Activated CD4-positive, alpha-beta memory T cell treated with anti-CD3 and anti-CD28 coated beads, Interleukin-2, amount 10 ng/mL, durations not matched to agents 7 days and 5 days (primary cell): ENCODE results near the gene TANGO2. TPM values are rescaled to one million over a fixed set of nuclear protein-coding genes. Genes with fewer than 3 reads are reported as not detected.
"Not testable (repeated sequence)": the region's sequence is repeated elsewhere in the genome, so short reads cannot be mapped to it uniquely, and the experiment has no call there.

Experiments
- CTCF ChIA-PET: fragments of 350-600 bp; sonication (Branson Sonifier 250); formaldehyde crosslinking; loops from one replicate; lab custom pipeline; 2021; ENCODE audit warnings: antibody characterized with exemption, inconsistent platforms; lab: Charles Lee
- POLR2A ChIA-PET: fragments of 350-600 bp; sonication (Branson Sonifier 250); formaldehyde crosslinking; loops from one replicate; lab custom pipeline; 2021; ENCODE audit warnings: antibody characterized with exemption; lab: Charles Lee
- DNase-seq: peaks from one replicate; pipeline ENCODE4 v3.0.0-alpha.2; 2020
- H3K27ac Mint-ChIP-seq: one replicate; pipeline ENCODE4 v1.8.0; 2021; ENCODE audit warnings: mild to moderate bottlenecking, mixed read lengths
- H3K27me3 Mint-ChIP-seq: one replicate; pipeline ENCODE4 v1.8.0; 2021; ENCODE audit warnings: mixed read lengths
- H3K36me3 Mint-ChIP-seq: one replicate; pipeline ENCODE4 v1.8.0; 2021; ENCODE audit warnings: low read depth, mixed read lengths
- H3K4me1 Mint-ChIP-seq: one replicate; pipeline ENCODE4 v1.8.0; 2021; ENCODE audit warnings: mixed read lengths
- H3K4me3 Mint-ChIP-seq: one replicate; pipeline ENCODE4 v1.8.0; 2021; ENCODE audit warnings: mild to moderate bottlenecking, mixed read lengths
- H3K9me3 Mint-ChIP-seq: one replicate; pipeline ENCODE4 v1.8.0; 2021; ENCODE audit warnings: mixed read lengths
- total RNA-seq, 2 experiments: library from RNA; stranded (reverse); gene quantifications; one replicate each; pipeline ENCODE4 v1.2.3, GENCODE V29; 2021

The TANGO2 gene
- total RNA-seq, 2 experiments from 2014 or later, result 39.1 to 44.5 TPM

- Mint-ChIP-seq H3K4me3 (no peak overlapping the region), H3K27me3 (no peaks in the 10 kb centered on the region), H3K36me3 (peaks cover 21% of the 10 kb centered on the region), H3K9me3 (no peaks in the 10 kb centered on the region), H3K27ac (no peak overlapping the region), H3K4me1 (peaks cover 10% of the 10 kb centered on the region)
- CTCF ChIA-PET, result interaction anchor here (0.7 to 1.1 kb wide), 2 partner anchors 9 to 106 kb away, joined by 3 to 4 read pairs; no protein-coding TSS in a partner anchor
- POLR2A ChIA-PET, result no interaction called here
- DNase-seq, result no peak
Measured at GRCh38 chr22:20058989-20059770, 38.3 kb downstream of the TANGO2 start.

- peaks cover 10% of the 10 kb centered on the region for H3K4me1 Mint-ChIP-seq
- POLR2A ChIA-PET, result no interaction called here
- no peaks in the 10 kb centered on the region for H3K9me3 Mint-ChIP-seq
- no peak overlapping the region for H3K27ac Mint-ChIP-seq
- DNase-seq, result no peak
- CTCF ChIA-PET, result interaction anchor here (1.1 kb wide), 1 partner anchor 12 kb away, joined by 3 read pairs; no protein-coding TSS in a partner anchor
- peaks cover 17% of the 10 kb centered on the region for H3K36me3 Mint-ChIP-seq
- H3K4me3 Mint-ChIP-seq, result no peak overlapping the region
- H3K27me3 Mint-ChIP-seq, result no peaks in the 10 kb centered on the region
Measured at GRCh38 chr22:20060700-20061480, 40.0 kb downstream of the TANGO2 start.

- Mint-ChIP-seq H3K27me3 (no peaks in the 10 kb centered on the region), H3K36me3 (peaks cover 17% of the 10 kb centered on the region), H3K27ac (no peak overlapping the region), H3K9me3 (no peaks in the 10 kb centered on the region), H3K4me3 (no peak overlapping the region), H3K4me1 (peaks cover 10% of the 10 kb centered on the region)
- DNase-seq, result no peak
- ChIA-PET POLR2A (no interaction called here), CTCF (interaction anchor here (1.1 kb wide), 1 partner anchor 11 kb away, joined by 3 read pairs; no protein-coding TSS in a partner anchor)
Measured at GRCh38 chr22:20061481-20061861, 40.6 kb downstream of the TANGO2 start.

GRCh38 chr22:20062043-20062765, 41.3 kb downstream of the TANGO2 start:
- POLR2A ChIA-PET, result interaction anchor here (0.9 kb wide), 1 partner anchor 10 kb away, joined by 3 read pairs; no protein-coding TSS in a partner anchor
- no peak overlapping the region for H3K27ac Mint-ChIP-seq

GRCh38 chr22:20062766-20063083, 41.8 kb downstream of the TANGO2 start:
- Mint-ChIP-seq H3K9me3 (no peaks in the 10 kb centered on the region), H3K27me3 (no peaks in the 10 kb centered on the region), H3K36me3 (peaks cover 15% of the 10 kb centered on the region), H3K4me3 (no peak overlapping the region), H3K27ac (no peak overlapping the region), H3K4me1 (peaks cover 10% of the 10 kb centered on the region)
- ChIA-PET CTCF (no interaction called here), POLR2A (interaction anchor here (0.9 kb wide), 1 partner anchor 9 kb away, joined by 3 read pairs; no protein-coding TSS in a partner anchor)
- no peak for DNase-seq

More at GRCh38 chr22:20062043-20062765, 41.3 kb downstream of the TANGO2 start:
- no peaks in the 10 kb centered on the region for H3K27me3 Mint-ChIP-seq
- DNase-seq, result no peak
- no peaks in the 10 kb centered on the region for H3K9me3 Mint-ChIP-seq
- CTCF ChIA-PET, result interaction anchor here (1.1 kb wide), 1 partner anchor 10 kb away, joined by 3 read pairs; no protein-coding TSS in a partner anchor
- H3K4me3 Mint-ChIP-seq, result no peak overlapping the region
- H3K36me3 Mint-ChIP-seq, result peaks cover 17% of the 10 kb centered on the region
- H3K4me1 Mint-ChIP-seq, result peaks cover 10% of the 10 kb centered on the region

GRCh38 chr22:20063271-20064139, 42.6 kb downstream of the TANGO2 start:
- Mint-ChIP-seq H3K9me3 (no peaks in the 10 kb centered on the region), H3K27me3 (no peaks in the 10 kb centered on the region), H3K4me1 (peaks cover 10% of the 10 kb centered on the region), H3K4me3 (no peak overlapping the region), H3K36me3 (peaks cover 13% of the 10 kb centered on the region), H3K27ac (no peak overlapping the region)
- ChIA-PET CTCF (no interaction called here), POLR2A (no interaction called here)
- no peak for DNase-seq

- ChIA-PET CTCF (no interaction called here), POLR2A (no interaction called here)
- DNase-seq, result no peak
- peaks cover 10% of the 10 kb centered on the region for H3K36me3 Mint-ChIP-seq
- no peaks in the 10 kb centered on the region for H3K9me3 Mint-ChIP-seq
- H3K4me1 Mint-ChIP-seq, result peaks cover 5% of the 10 kb centered on the region
- no peak overlapping the region for H3K27ac Mint-ChIP-seq
- no peak overlapping the region for H3K4me3 Mint-ChIP-seq
- no peaks in the 10 kb centered on the region for H3K27me3 Mint-ChIP-seq
Measured at GRCh38 chr22:20064140-20064480, 43.2 kb downstream of the TANGO2 start.

- H3K27ac Mint-ChIP-seq, result no peak overlapping the region
- POLR2A ChIA-PET, result no interaction called here
- DNase-seq, result no peak
- H3K36me3 Mint-ChIP-seq, result peaks cover 10% of the 10 kb centered on the region
- CTCF ChIA-PET, result interaction anchor here (0.7 kb wide), 1 partner anchor 47 kb away, joined by 3 read pairs; no protein-coding TSS in a partner anchor
- no peaks in the 10 kb centered on the region for H3K4me1 Mint-ChIP-seq
- no peaks in the 10 kb centered on the region for H3K9me3 Mint-ChIP-seq
- H3K27me3 Mint-ChIP-seq, result no peaks in the 10 kb centered on the region
- H3K4me3 Mint-ChIP-seq, result no peak overlapping the region
Measured at GRCh38 chr22:20064545-20065262, 43.8 kb downstream of the TANGO2 start.

- no peak for DNase-seq
- Mint-ChIP-seq H3K27ac (no peak overlapping the region), H3K27me3 (no peaks in the 10 kb centered on the region), H3K36me3 (peaks cover 9% of the 10 kb centered on the region), H3K4me1 (no peaks in the 10 kb centered on the region), H3K4me3 (no peak overlapping the region), H3K9me3 (no peaks in the 10 kb centered on the region)
- CTCF ChIA-PET, result no interaction called here
- POLR2A ChIA-PET, result interaction anchor here (1.4 kb wide), 1 partner anchor 14 kb away, joined by 3 read pairs; the partner anchor contains the start of gene DGCR8
Measured at GRCh38 chr22:20065896-20066616, 45.1 kb downstream of the TANGO2 start.

- H3K27ac Mint-ChIP-seq, result no peak overlapping the region
- H3K36me3 Mint-ChIP-seq, result peaks cover 6% of the 10 kb centered on the region
- no peaks in the 10 kb centered on the region for H3K27me3 Mint-ChIP-seq
- DNase-seq, result no peak
- no peaks in the 10 kb centered on the region for H3K4me1 Mint-ChIP-seq
- CTCF ChIA-PET, result no interaction called here
- H3K9me3 Mint-ChIP-seq, result no peaks in the 10 kb centered on the region
- POLR2A ChIA-PET, result interaction anchor here (1.4 kb wide), 1 partner anchor 13 kb away, joined by 3 read pairs; the partner anchor contains the start of gene DGCR8
- H3K4me3 Mint-ChIP-seq, result no peak overlapping the region
Measured at GRCh38 chr22:20066617-20067383, 45.9 kb downstream of the TANGO2 start.

GRCh38 chr22:20067384-20067682, 46.4 kb downstream of the TANGO2 start:
- CTCF ChIA-PET, result interaction anchor here (1.0 kb wide), 1 partner anchor 8 kb away, joined by 3 read pairs; no protein-coding TSS in a partner anchor
- H3K4me3 Mint-ChIP-seq, POLR2A ChIA-PET, H3K27ac Mint-ChIP-seq, H3K27me3 Mint-ChIP-seq, H3K36me3 Mint-ChIP-seq, H3K4me1 Mint-ChIP-seq, DNase-seq, H3K9me3 Mint-ChIP-seq: not testable (repeated sequence)
